A375 (cell line): ENCODE data around the gene TMCC2. TPM values are rescaled to one million over a fixed set of nuclear protein-coding genes. Genes with fewer than 3 reads are reported as not detected.

Experiments used
- total RNA-seq: library from RNA; depleted of rRNA; stranded (reverse); fragments of >200 nt; shearing (Covaris generic); gene quantifications from 2 replicates; pipeline ENCODE4 v1.2.3, GENCODE V29; 2014; rRNA removed

The TMCC2 gene
- total RNA-seq, result 1.8 and 2.1 TPM in 2 replicates

GRCh38 chr1:205227584-205228013 lies at the start of gene TMCC2:
TSS of gene TMCC2 (plus strand) at chr1:205227946. CDS start at chr1:205228565, 619 bp downstream.

GRCh38 chr1:205211169-205211838 lies 16.4 kb upstream of the TMCC2 start, which contains the start of gene DSTYK:
TSS of gene DSTYK (minus strand) at chr1:205211702. CDS start at chr1:205211535, 167 bp downstream.

GRCh38 chr1:205321162-205321958 lies 93.6 kb downstream of the TMCC2 start, which contains the start of gene NUAK2:
TSS of gene NUAK2 (minus strand) at chr1:205321745. CDS start at chr1:205321628, 117 bp downstream.

Other genes starting within 250 kb of the TMCC2 start
- 1.2 TPM in 1 of 2 replicates, not detected in the other for gene CNTN2, start 184.7 kb upstream of the TMCC2 start, total RNA-seq
- 1.8 and 2.1 TPM in 2 replicates for gene TMEM81, start 143.5 kb upstream of the TMCC2 start, total RNA-seq
- gene RBBP5, start 106.0 kb upstream of the TMCC2 start, total RNA-seq, result 15.2 and 17.7 TPM in 2 replicates
- gene DSTYK, start 16.2 kb upstream of the TMCC2 start, total RNA-seq, result 5.2 and 5.4 TPM in 2 replicates
- gene NUAK2, start 93.8 kb downstream of the TMCC2 start, total RNA-seq, result 7.2 and 8.6 TPM in 2 replicates
- 0.05 and 0.19 TPM in 2 replicates for gene KLHDC8A, start 129.0 kb downstream of the TMCC2 start, total RNA-seq
- 6.8 and 8.6 TPM in 2 replicates for gene LEMD1, start 194.1 kb downstream of the TMCC2 start, total RNA-seq
- 2.9 and 3.2 TPM in 2 replicates for gene BLACAT1, start 228.1 kb downstream of the TMCC2 start, total RNA-seq